PFSK-1 (cell line): Measurements from ENCODE around the gene PIAS4.

Source experiments
- POLR2AphosphoS5 ChIP-seq: IDR thresholded peaks from 2 replicates; pipeline ENCODE4 v1.6.1; 2012; ENCODE audit warnings: low read depth, mild to moderate bottlenecking, control low read depth, low read length, moderate library complexity
- REST ChIP-seq, 2 experiments: IDR thresholded peaks; 2 replicates each; pipeline versions ENCODE4 v1.6.1 to v1.8.0; 2011 to 2012; ENCODE audit warnings: low read depth in 2 of 2, low read length in 2 of 2, control low read depth in 1 of 2, inconsistent platforms in 1 of 2, mild to moderate bottlenecking in 1 of 2, moderate library complexity in 1 of 2; ENCODE audit not compliant: insufficient read depth in 1 of 2
- SIN3A ChIP-seq: IDR thresholded peaks from 2 replicates; pipeline ENCODE4 v1.6.1; 2012; ENCODE audit warnings: mild to moderate bottlenecking, low read length, moderate library complexity, borderline replicate concordance; ENCODE audit not compliant: insufficient read depth
- TAF1 ChIP-seq: IDR thresholded peaks from 2 replicates; pipeline ENCODE4 v1.6.1; 2012; ENCODE audit warnings: low read length, control low read depth, borderline replicate concordance; ENCODE audit not compliant: insufficient read depth

GRCh38 chr19:3959766-3960131 is 47.8 kb upstream of the PIAS4 start:
- TF ChIP-seq SIN3A (no peak), POLR2AphosphoS5 (no peak), REST (IDR thresholded peaks at IDR 0.05; ENCODE audit: insufficient read depth in 1 of 2, low read depth in 2 of 2, low read length in 2 of 2) (no peak), TAF1 (no peak)
